HUES48 (cell line): Measurements from ENCODE around the gene DGKI.
"Not testable (repeated sequence)": the region's sequence is repeated elsewhere in the genome, so short reads cannot be mapped to it uniquely, and the experiment has no call there.

Experiments
- H3K27ac ChIP-seq: one replicate; pipeline ENCODE4 v1.7.0; 2013; ENCODE audit warnings: low read depth, low read length, inconsistent platforms
- H3K27me3 ChIP-seq: 2 replicates; pipeline ENCODE4 v1.6.1; 2013; ENCODE audit warnings: mild to moderate bottlenecking, low read length; ENCODE audit not compliant: control insufficient read depth, insufficient read depth
- H3K36me3 ChIP-seq: 2 replicates; pipeline ENCODE4 v1.6.1; 2013; ENCODE audit warnings: low read length; ENCODE audit not compliant: control insufficient read depth, insufficient read depth
- H3K4me1 ChIP-seq: 2 replicates; pipeline ENCODE4 v1.6.1; 2013; ENCODE audit warnings: mild to moderate bottlenecking, low read length; ENCODE audit not compliant: control insufficient read depth, insufficient read depth
- H3K4me3 ChIP-seq: 2 replicates; pipeline ENCODE4 v1.5.1; 2013; ENCODE audit warnings: mild to moderate bottlenecking, low read depth, low read length
- H3K9ac ChIP-seq: 2 replicates; pipeline ENCODE4 v1.6.1; 2013; ENCODE audit warnings: mild to moderate bottlenecking, low read depth, low read length, moderate library complexity
- H3K9me3 ChIP-seq: 2 replicates; pipeline ENCODE4 v1.6.1; 2013; ENCODE audit warnings: low read length; ENCODE audit not compliant: control insufficient read depth, insufficient read depth

DGKI gene

DNA sequence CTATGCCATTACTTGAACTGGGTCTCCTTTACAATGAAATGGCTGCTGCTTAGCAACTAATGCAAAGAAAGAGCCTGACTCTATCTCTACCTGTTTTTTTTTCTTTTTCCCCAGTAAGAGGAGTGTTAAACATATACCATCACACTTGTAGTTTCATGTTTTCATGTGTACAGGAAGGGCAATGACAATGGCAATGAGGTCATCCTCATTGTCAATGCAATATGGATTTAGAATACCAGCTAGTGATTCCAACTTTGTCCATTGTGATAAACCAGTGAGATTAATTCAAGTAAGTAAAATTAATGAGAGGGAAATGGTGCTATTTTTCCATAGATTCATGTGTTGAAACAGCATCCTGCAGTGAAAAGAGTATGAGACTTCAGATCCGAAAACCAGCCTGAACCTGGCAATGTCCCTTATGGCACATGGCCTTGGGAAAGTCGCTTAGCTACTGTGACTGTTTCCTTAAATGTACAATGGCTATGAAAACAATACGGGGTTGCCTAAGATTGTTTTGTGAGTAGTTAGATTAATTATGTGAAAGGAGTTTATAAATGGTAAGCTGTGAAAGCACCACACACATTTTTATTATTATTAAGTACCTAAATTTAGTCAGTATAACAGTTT lies 11.2 kb downstream of the DGKI start:
- Histone ChIP-seq H3K9ac (no peak overlapping the region), H3K4me1 (peaks cover 22% of the 10 kb centered on the region), H3K27ac (no peak overlapping the region), H3K36me3 (no peaks in the 10 kb centered on the region), H3K27me3 (no peaks in the 10 kb centered on the region), H3K9me3 (peaks cover 29% of the 10 kb centered on the region), H3K4me3 (no peak overlapping the region)

DNA sequence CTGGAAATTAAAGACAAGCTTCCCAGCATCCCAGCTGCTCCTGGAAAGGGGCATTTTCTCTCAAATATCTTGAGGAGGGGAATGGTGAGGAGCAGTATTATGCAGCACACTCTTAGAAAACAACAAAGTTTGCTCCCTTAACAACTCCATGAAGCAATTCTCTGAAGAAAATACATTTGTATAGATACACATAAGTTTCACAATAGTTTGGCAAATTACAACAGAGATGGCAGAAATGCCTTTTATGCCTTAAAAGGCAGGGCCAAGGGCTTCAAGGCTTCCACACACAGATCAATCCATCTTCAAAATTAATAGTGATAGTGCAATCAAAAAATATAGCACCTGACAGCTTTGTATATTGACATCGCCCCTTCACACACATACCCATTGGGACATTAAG lies 12.2 kb downstream of the DGKI start:
- H3K27ac ChIP-seq, result no peak overlapping the region

DNA sequence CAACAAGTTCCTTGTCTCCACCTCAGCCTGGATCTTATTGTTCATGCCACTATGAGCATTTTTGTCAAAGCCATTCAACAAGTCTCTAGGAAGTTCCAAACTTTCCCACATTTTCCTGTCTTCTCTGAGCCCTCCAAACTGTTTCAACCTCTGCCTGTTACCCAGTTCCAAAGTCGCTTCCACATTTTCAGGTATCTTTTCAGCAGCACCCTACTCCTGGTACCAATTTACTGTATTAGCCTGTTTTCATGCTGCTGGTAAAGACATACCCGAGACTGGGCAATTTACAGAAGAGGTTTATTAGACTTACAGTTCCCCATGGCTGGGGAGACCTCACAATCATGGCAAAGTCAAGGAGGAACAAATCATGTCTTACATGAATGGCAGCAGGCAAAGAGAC lies 13.8 kb downstream of the DGKI start:
- not testable (repeated sequence) for H3K27me3 ChIP-seq, H3K9ac ChIP-seq, H3K36me3 ChIP-seq, H3K4me1 ChIP-seq, H3K27ac ChIP-seq, H3K4me3 ChIP-seq
- H3K9me3 ChIP-seq, result peaks cover 29% of the 10 kb centered on the region

More for the DNA sequence above, 12.2 kb downstream of the DGKI start:
- H3K27me3 ChIP-seq, result no peaks in the 10 kb centered on the region
- no peak overlapping the region for H3K9ac ChIP-seq
- no peaks in the 10 kb centered on the region for H3K36me3 ChIP-seq
- peaks cover 11% of the 10 kb centered on the region for H3K4me1 ChIP-seq
- peaks cover 29% of the 10 kb centered on the region for H3K9me3 ChIP-seq
- H3K4me3 ChIP-seq, result no peak overlapping the region

DNA sequence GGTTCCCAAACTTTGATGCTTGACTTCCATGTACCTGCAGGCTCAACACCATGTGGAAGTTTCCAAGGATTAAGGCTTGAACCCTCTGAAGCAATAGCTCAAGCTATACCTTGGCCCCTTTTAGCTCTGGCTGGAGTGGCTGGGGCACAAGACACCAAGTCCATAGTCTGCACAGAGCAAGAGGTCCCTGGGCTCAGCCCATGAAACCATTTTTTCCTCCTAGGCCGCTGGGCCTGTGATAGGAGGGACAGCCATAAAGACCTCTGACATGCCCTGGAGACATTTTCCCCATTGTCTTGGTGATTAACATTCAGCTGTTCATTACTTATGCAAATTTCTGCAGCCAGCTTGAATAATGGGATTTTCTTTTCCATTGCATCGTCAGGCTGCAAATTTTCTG lies 14.4 kb downstream of the DGKI start:
- no peak overlapping the region for H3K4me3 ChIP-seq
- no peaks in the 10 kb centered on the region for H3K27me3 ChIP-seq
- no peak overlapping the region for H3K27ac ChIP-seq
- peaks cover 29% of the 10 kb centered on the region for H3K9me3 ChIP-seq
- no peaks in the 10 kb centered on the region for H3K36me3 ChIP-seq
- no peak overlapping the region for H3K9ac ChIP-seq
- H3K4me1 ChIP-seq, result no peaks in the 10 kb centered on the region

DNA sequence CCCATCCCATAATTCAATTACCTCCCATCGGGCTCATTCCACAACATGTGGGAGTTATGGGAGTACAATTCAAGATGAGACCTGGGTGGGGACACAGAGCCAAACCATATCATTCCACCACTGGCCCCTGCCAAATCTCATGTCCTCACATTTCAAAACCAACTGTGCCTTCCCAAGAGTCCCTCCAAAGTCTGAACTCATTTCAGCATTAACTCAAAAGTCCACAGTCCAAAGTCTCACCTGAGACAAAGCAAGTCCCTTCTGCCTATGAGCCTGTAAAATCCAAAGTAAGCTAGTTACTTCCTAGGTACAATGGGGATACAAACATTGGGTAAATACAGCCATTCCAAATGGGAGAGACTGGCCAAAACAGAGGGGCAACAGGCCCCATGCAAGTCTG lies 15.2 kb downstream of the DGKI start:
- peaks cover 29% of the 10 kb centered on the region for H3K9me3 ChIP-seq
- not testable (repeated sequence) for H3K4me1 ChIP-seq, H3K9ac ChIP-seq, H3K36me3 ChIP-seq, H3K27me3 ChIP-seq, H3K27ac ChIP-seq, H3K4me3 ChIP-seq

DNA sequence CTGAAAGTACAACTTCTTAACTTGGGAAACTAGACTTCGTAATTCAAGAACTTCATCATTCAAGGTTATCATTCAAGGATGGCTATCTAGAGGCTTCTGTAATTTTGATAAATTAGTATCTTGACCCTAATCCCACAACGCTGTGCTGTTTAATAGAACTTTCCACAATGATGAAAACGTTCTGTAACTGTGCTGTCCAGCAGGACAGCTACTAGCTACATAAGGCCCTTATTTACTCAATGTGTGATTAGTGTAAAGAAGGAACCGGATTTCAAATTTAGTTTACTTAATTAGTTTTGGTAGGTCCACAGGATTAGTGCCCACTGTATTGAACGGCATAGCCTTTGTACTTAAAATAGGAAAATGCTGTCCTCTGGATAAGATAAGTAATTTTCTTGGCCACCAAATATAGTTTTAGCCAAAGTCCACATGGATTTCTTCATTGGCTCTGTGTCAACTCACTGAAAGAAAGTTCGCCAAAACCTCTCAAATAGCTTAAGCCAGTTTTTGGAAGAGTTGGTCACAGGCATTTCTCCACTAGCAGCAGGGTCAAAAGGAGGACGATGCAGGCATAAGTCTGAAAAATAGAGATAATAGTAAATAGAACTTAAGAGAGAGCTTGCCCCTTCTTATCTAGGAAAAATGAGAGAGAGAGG lies 17.3 kb downstream of the DGKI start:
- Histone ChIP-seq H3K27me3 (no peaks in the 10 kb centered on the region), H3K4me3 (no peak overlapping the region), H3K36me3 (no peaks in the 10 kb centered on the region), H3K9me3 (peaks cover 29% of the 10 kb centered on the region), H3K4me1 (no peaks in the 10 kb centered on the region), H3K27ac (no peak overlapping the region), H3K9ac (no peak overlapping the region)

- H3K4me3 ChIP-seq, result no peak overlapping the region
- H3K9me3 ChIP-seq, result peaks cover 23% of the 10 kb centered on the region
- H3K4me1 ChIP-seq, result no peaks in the 10 kb centered on the region
- H3K27ac ChIP-seq, result no peak overlapping the region
- no peak overlapping the region for H3K9ac ChIP-seq
- H3K36me3 ChIP-seq, result no peaks in the 10 kb centered on the region
- no peaks in the 10 kb centered on the region for H3K27me3 ChIP-seq
These were observed 18.3 kb downstream of the DGKI start for GRCh38 chr7:137828456-137828855.

- H3K36me3 ChIP-seq, result no peaks in the 10 kb centered on the region
- H3K9ac ChIP-seq, result no peak overlapping the region
- no peak overlapping the region for H3K27ac ChIP-seq
- H3K9me3 ChIP-seq, result no peaks in the 10 kb centered on the region
- H3K4me1 ChIP-seq, result peaks cover 13% of the 10 kb centered on the region
- no peaks in the 10 kb centered on the region for H3K27me3 ChIP-seq
- H3K4me3 ChIP-seq, result no peak overlapping the region
These were observed 21.3 kb downstream of the DGKI start for GRCh38 chr7:137825489-137825888.

DNA sequence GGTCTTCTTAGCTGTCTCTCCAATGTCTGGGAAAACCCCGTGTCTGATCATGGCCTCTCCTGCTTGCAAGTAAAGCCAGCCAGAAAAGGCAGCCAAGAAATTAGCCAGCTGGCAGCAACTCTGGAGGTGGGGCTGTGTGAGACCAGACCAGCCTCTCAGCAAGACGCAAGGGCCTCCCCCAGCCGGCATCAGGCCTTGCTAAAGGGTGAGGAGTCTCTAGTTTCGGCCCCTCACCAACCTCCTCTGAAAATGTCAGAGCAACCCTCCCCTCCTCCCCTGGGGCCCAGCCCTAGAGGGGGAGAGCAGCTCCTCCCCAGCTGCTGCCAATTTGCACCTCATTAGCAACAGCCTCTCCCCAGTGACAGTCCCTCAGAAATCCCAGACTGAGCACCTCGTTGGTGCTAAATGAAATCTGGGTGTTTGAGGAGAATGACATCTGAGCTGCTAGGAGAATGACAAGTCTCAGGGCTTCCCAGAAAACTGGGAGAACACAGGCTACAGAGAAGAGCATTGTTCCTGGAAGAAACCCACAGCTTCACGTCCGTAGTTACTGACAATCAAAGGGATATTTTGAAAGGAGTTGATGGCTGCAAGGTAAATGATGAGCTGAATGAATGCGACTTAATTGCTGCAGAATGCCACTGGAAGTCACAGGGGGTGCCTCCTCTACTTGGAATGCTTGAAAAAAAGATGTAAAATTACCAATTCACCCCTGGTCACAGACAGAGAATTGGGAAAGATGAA lies 25.9 kb downstream of the DGKI start:
- H3K36me3 ChIP-seq, result no peaks in the 10 kb centered on the region
- H3K9me3 ChIP-seq, result no peaks in the 10 kb centered on the region
- peak overlapping the region; percentile 30; the same call in 1 of the 2 replicates for H3K4me3 ChIP-seq
- peak overlapping the region; percentile 85 for H3K27ac ChIP-seq
- no peaks in the 10 kb centered on the region for H3K27me3 ChIP-seq
- H3K4me1 ChIP-seq, result peaks cover 29% of the 10 kb centered on the region
- no peak overlapping the region for H3K9ac ChIP-seq

- H3K4me1 ChIP-seq, result peaks cover 29% of the 10 kb centered on the region
- H3K27ac ChIP-seq, result peak overlapping the region; percentile 85
- H3K4me3 ChIP-seq, result peak overlapping the region; percentile 30; the same call in 1 of the 2 replicates
- no peaks in the 10 kb centered on the region for H3K9me3 ChIP-seq
- no peaks in the 10 kb centered on the region for H3K36me3 ChIP-seq
- no peaks in the 10 kb centered on the region for H3K27me3 ChIP-seq
- H3K9ac ChIP-seq, result no peak overlapping the region
These were observed 26.6 kb downstream of the DGKI start for GRCh38 chr7:137820156-137820555.

GRCh38 chr7:137818036-137818435 lies 28.7 kb downstream of the DGKI start:
- H3K9me3 ChIP-seq, result no peaks in the 10 kb centered on the region
- H3K4me3 ChIP-seq, result no peak overlapping the region
- no peaks in the 10 kb centered on the region for H3K36me3 ChIP-seq
- no peak overlapping the region for H3K9ac ChIP-seq
- H3K4me1 ChIP-seq, result peaks cover 29% of the 10 kb centered on the region
- no peaks in the 10 kb centered on the region for H3K27me3 ChIP-seq
- H3K27ac ChIP-seq, result no peak overlapping the region
